CD4-positive, alpha-beta T cell treated with Interleukin-10 for 1 hour (primary cell): ENCODE data around the gene PTPRU.

Source experiments
- DNase-seq: peaks from one replicate; pipeline ENCODE4 v3.0.0-alpha.2; 2020

The PTPRU gene

GRCh38 chr1:29247571-29248273 is 11.4 kb downstream of the PTPRU start:
- DNase-seq = no peak

GRCh38 chr1:29248409-29248808 is 12.1 kb downstream of the PTPRU start:
- DNase-seq = no peak

- no peak for DNase-seq
Measured at GRCh38 chr1:29249170-29249691, 12.9 kb downstream of the PTPRU start.

- DNase-seq = no peak
Measured at GRCh38 chr1:29249951-29250581, 13.7 kb downstream of the PTPRU start.

- no peak for DNase-seq
Measured at GRCh38 chr1:29251164-29252124, 15.1 kb downstream of the PTPRU start.

GRCh38 chr1:29253180-29253579 is 16.9 kb downstream of the PTPRU start:
- no peak for DNase-seq

- no peak for DNase-seq
Measured at GRCh38 chr1:29254346-29254745, 18.0 kb downstream of the PTPRU start.

- DNase-seq = no peak
Measured at GRCh38 chr1:29255134-29255666, 18.9 kb downstream of the PTPRU start.

GRCh38 chr1:29256394-29256793 is 20.1 kb downstream of the PTPRU start:
- DNase-seq = no peak

GRCh38 chr1:29256979-29257804 is 20.9 kb downstream of the PTPRU start:
- no peak for DNase-seq

GRCh38 chr1:29258189-29258975 is 22.1 kb downstream of the PTPRU start:
- no peak for DNase-seq

GRCh38 chr1:29258976-29259801 is 22.9 kb downstream of the PTPRU start:
- DNase-seq = no peak

- DNase-seq = peak; percentile 28
Measured at GRCh38 chr1:29259802-29260441, 23.6 kb downstream of the PTPRU start.

- DNase-seq = no peak
Measured at GRCh38 chr1:29260531-29260930, 24.2 kb downstream of the PTPRU start.

GRCh38 chr1:29264773-29265389 is 28.6 kb downstream of the PTPRU start:
- DNase-seq = no peak

- no peak for DNase-seq
Measured at GRCh38 chr1:29266912-29267311, 30.6 kb downstream of the PTPRU start.

- no peak for DNase-seq
Measured at GRCh38 chr1:29267321-29268070, 31.2 kb downstream of the PTPRU start.

GRCh38 chr1:29269382-29269781 is 33.1 kb downstream of the PTPRU start:
- no peak for DNase-seq
